Osteoblast (primary cell): Measurements from ENCODE around the gene OR4E1. TPM values are rescaled to one million over a fixed set of nuclear protein-coding genes. Genes with fewer than 3 reads are reported as not detected.
"Not testable (repeated sequence)": the region's sequence is repeated elsewhere in the genome, so short reads cannot be mapped to it uniquely, and the experiment has no call there.

Experiments used
- DNase-seq: peaks from one replicate; pipeline ENCODE4 v3.0.0; 2011; ENCODE audit warnings: low spot score, mixed read lengths; ENCODE audit not compliant: insufficient read length; ENCODE audit errors: missing footprints
- H2AFZ ChIP-seq: 2 replicates; pipeline ENCODE4 v1.6.0; 2011; ENCODE audit warnings: mild to moderate bottlenecking, low read length
- H3K27ac ChIP-seq: 2 replicates; pipeline ENCODE4 v1.5.1; 2011; ENCODE audit warnings: mild to moderate bottlenecking, low read depth, low read length, moderate library complexity
- H3K27me3 ChIP-seq: 2 replicates; pipeline ENCODE4 v1.6.0; 2012; ENCODE audit warnings: mild to moderate bottlenecking, control low read depth, inconsistent platforms, low read length, moderate library complexity; ENCODE audit not compliant: insufficient read depth
- H3K36me3 ChIP-seq: 2 replicates; pipeline ENCODE4 v1.5.1; 2011; ENCODE audit warnings: mild to moderate bottlenecking, low read length, control low read depth, moderate library complexity; ENCODE audit not compliant: insufficient read depth
- H3K4me1 ChIP-seq: 2 replicates; pipeline ENCODE4 v1.5.1; 2011; ENCODE audit warnings: mild to moderate bottlenecking, low read length, control low read depth, moderate library complexity; ENCODE audit not compliant: insufficient read depth
- H3K4me2 ChIP-seq: 2 replicates; pipeline ENCODE4 v1.6.0; 2011; ENCODE audit warnings: mild to moderate bottlenecking, low read length; ENCODE audit not compliant: insufficient read depth
- H3K4me3 ChIP-seq: fragments of 200-600 bp; sonication (generic); 3 replicates; pipeline ENCODE4 v1.5.1; 2012; ENCODE audit warnings: mild to moderate bottlenecking, low read length, inconsistent platforms; ENCODE audit not compliant: insufficient read depth
- H3K79me2 ChIP-seq: 2 replicates; pipeline ENCODE4 v1.6.0; 2012; ENCODE audit warnings: mild to moderate bottlenecking, low read length, control low read depth, inconsistent platforms; ENCODE audit not compliant: insufficient read depth
- H3K9me3 ChIP-seq: 2 replicates; pipeline ENCODE4 v1.5.1; 2011; ENCODE audit warnings: low read depth, low read length, control low read depth
- H4K20me1 ChIP-seq: 2 replicates; pipeline ENCODE4 v1.6.0; 2012; ENCODE audit warnings: mild to moderate bottlenecking, low read length, control low read depth; ENCODE audit not compliant: insufficient read depth
- CTCF ChIP-seq: IDR thresholded peaks from 2 replicates; pipeline ENCODE4 v1.5.1; 2011; ENCODE audit warnings: mild to moderate bottlenecking, low read depth, low read length, moderate library complexity; ENCODE audit errors: extremely low read depth
- total RNA-seq: library from RNA; depleted of rRNA; stranded (reverse); fragments of >200 nt; gene quantifications from 2 replicates; pipeline ENCODE4 v1.2.3, GENCODE V29; 2012

Gene OR4E1
- total RNA-seq, 1 donor, result not detected

- H3K79me2 ChIP-seq, result no peaks in the 10 kb centered on the region
- no peaks in the 10 kb centered on the region for H3K27me3 ChIP-seq
- no peak overlapping the region for H3K4me2 ChIP-seq
- H4K20me1 ChIP-seq, result no peaks in the 10 kb centered on the region
- TF ChIP-seq CTCF, result no peak
- H3K9me3 ChIP-seq, result no peaks in the 10 kb centered on the region
- no peak for DNase-seq
- no peaks in the 10 kb centered on the region for H3K4me1 ChIP-seq
- H2AFZ ChIP-seq, result no peak overlapping the region
- no peak overlapping the region for H3K27ac ChIP-seq
- H3K36me3 ChIP-seq, result no peaks in the 10 kb centered on the region
- no peak overlapping the region for H3K4me3 ChIP-seq
These were observed 28.7 kb upstream of the OR4E1 start for GRCh38 chr14:21702316-21702715.

DNA sequence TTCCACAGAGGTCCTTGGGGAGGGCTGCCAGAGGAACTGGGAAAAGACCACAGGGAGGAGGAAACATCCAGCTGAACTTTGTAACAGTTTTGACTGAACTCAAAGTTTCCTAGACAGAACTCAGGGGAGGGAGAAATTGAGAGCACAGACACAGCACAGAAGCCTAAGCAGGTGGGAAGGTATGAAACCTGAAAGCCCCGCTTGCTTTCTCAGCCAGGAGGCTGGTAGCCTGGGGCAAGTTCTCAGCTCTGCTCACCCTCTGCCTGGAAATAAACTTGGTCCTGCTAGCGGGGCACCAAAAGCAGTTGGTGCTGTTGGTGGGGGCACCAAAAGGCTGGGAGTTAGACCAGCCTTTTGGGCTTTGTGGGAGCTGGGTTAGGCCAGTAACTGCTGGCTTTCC lies 25.9 kb upstream of the OR4E1 start:
- no peak overlapping the region for H3K27ac ChIP-seq
- H3K79me2 ChIP-seq, result no peaks in the 10 kb centered on the region
- H3K4me1 ChIP-seq, result no peaks in the 10 kb centered on the region
- no peak overlapping the region for H2AFZ ChIP-seq
- no peak overlapping the region for H3K4me3 ChIP-seq
- no peaks in the 10 kb centered on the region for H4K20me1 ChIP-seq
- no peak overlapping the region for H3K4me2 ChIP-seq
- DNase-seq, result no peak
- no peaks in the 10 kb centered on the region for H3K36me3 ChIP-seq
- no peaks in the 10 kb centered on the region for H3K9me3 ChIP-seq
- H3K27me3 ChIP-seq, result no peaks in the 10 kb centered on the region
- no peak for TF ChIP-seq CTCF

DNA sequence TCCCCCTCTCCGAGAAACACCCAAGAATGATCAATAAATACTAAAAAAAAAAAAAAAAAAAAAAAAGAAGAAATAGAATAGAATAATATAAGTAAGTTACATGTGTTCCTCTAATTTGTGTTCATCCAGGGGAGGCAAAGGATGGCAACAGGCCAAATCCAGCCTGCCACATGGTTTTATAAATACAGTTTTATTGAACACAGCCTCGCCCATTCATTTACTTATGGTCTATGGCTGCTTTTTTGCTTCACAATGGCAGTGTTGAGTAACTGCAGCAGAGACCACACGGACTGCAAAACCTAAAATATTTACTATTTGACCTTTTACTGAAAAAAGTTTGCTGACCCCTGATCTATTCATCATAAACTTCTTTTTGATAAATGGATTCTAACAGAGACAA lies 24.9 kb upstream of the OR4E1 start:
- H3K27ac ChIP-seq, H3K4me2 ChIP-seq, H3K4me3 ChIP-seq, H3K9me3 ChIP-seq, H4K20me1 ChIP-seq, H3K4me1 ChIP-seq, H2AFZ ChIP-seq, DNase-seq, H3K36me3 ChIP-seq, H3K27me3 ChIP-seq, H3K79me2 ChIP-seq: not testable (repeated sequence)

- H3K36me3 ChIP-seq, H3K4me3 ChIP-seq, H2AFZ ChIP-seq, H3K27me3 ChIP-seq, H4K20me1 ChIP-seq, H3K4me2 ChIP-seq, DNase-seq, H3K4me1 ChIP-seq, H3K79me2 ChIP-seq, H3K9me3 ChIP-seq, H3K27ac ChIP-seq: not testable (repeated sequence)
These were observed 24.0 kb upstream of the OR4E1 start for GRCh38 chr14:21697662-21698061.

- no peak for TF ChIP-seq CTCF
- Histone ChIP-seq H3K9me3 (no peaks in the 10 kb centered on the region), H3K27me3 (no peaks in the 10 kb centered on the region), H3K36me3 (no peaks in the 10 kb centered on the region), H3K4me2 (no peak overlapping the region), H3K4me3 (no peak overlapping the region), H3K27ac (no peak overlapping the region), H3K79me2 (no peaks in the 10 kb centered on the region), H3K4me1 (no peaks in the 10 kb centered on the region), H4K20me1 (no peaks in the 10 kb centered on the region), H2AFZ (no peak overlapping the region)
- no peak for DNase-seq
These were observed 20.8 kb upstream of the OR4E1 start for GRCh38 chr14:21694425-21694824.
